IMR-90 (cell line): ENCODE results near the gene TRMT11. TPM values are rescaled to one million over a fixed set of nuclear protein-coding genes. Genes with fewer than 3 reads are reported as not detected.

Experiments used
- ATAC-seq: fragments of 200-7000 bp; cut with Tn5 transposase; 2 replicates; pipeline ENCODE4 v1.9.1; 2020; ENCODE audit warnings: low read depth, mild to moderate bottlenecking, moderate library complexity
- BruUV-seq: library from RNA; stranded (reverse); fragments of 400-500 nt; replicated peaks from 2 replicates; lab custom pipeline; 2021; lab: Mats Ljungman, UMichigan
- CTCF ChIA-PET: fragments of 300-600 bp; formaldehyde crosslinking; extraction: SDS; loops from one replicate; lab custom pipeline; 2021; ENCODE audit warnings: antibody characterized with exemption; lab: Yijun Ruan, JAX
- POLR2A ChIA-PET: fragments of 300-600 bp; sonication (Branson Sonifier 250); formaldehyde crosslinking; loops from one replicate; lab custom pipeline; 2022; ENCODE audit warnings: antibody characterized with exemption; ENCODE audit not compliant: unreplicated experiment; lab: Charles Lee
- DNase-seq: peaks from one replicate; pipeline ENCODE4 v3.0.0; 2013
- H2AFZ ChIP-seq: replicated peaks from 2 replicates; pipeline ENCODE3; 2013; ENCODE audit warnings: low read length, mild to moderate bottlenecking; ENCODE audit not compliant: poor library complexity
- H2AK5ac ChIP-seq: 2 replicates; pipeline ENCODE4 v1.6.1; 2013; ENCODE audit warnings: low read depth, low read length, inconsistent platforms
- H2AK9ac ChIP-seq: replicated peaks from 2 replicates; pipeline ENCODE3; 2013; ENCODE audit warnings: mild to moderate bottlenecking, low read depth, low read length, moderate library complexity; ENCODE audit not compliant: poor library complexity
- H2BK120ac ChIP-seq: 2 replicates; pipeline ENCODE4 v1.6.1; 2013; ENCODE audit warnings: low read depth, low read length, inconsistent platforms
- H2BK15ac ChIP-seq: 3 replicates; pipeline ENCODE4 v1.6.1; 2013; ENCODE audit warnings: low read depth, low read length, inconsistent platforms
- H2BK20ac ChIP-seq: 2 replicates; pipeline ENCODE4 v1.6.1; 2013; ENCODE audit warnings: low read depth, mild to moderate bottlenecking, inconsistent platforms, low read length, moderate library complexity
- H2BK5ac ChIP-seq: 2 replicates; pipeline ENCODE4 v1.6.1; 2013; ENCODE audit warnings: mild to moderate bottlenecking, low read depth, low read length, inconsistent platforms; ENCODE audit not compliant: poor library complexity, severe bottlenecking
- H3K14ac ChIP-seq: replicated peaks from 2 replicates; pipeline ENCODE4 v1.6.1; 2013; ENCODE audit warnings: low read depth, low read length, inconsistent platforms
- H3K18ac ChIP-seq: 2 replicates; pipeline ENCODE4 v1.6.1; 2013; ENCODE audit warnings: low read depth, low read length, control low read depth
- H3K23ac ChIP-seq: 2 replicates; pipeline ENCODE4 v1.6.1; 2013; ENCODE audit warnings: low read depth, low read length, inconsistent platforms
- H3K27ac ChIP-seq: 2 replicates; pipeline ENCODE4 v1.5.1; 2013; ENCODE audit warnings: mild to moderate bottlenecking, control low read depth, low read length; ENCODE audit not compliant: insufficient read depth
- H3K27me3 ChIP-seq: 2 replicates; pipeline ENCODE4 v1.6.1; 2013; ENCODE audit warnings: low read length; ENCODE audit not compliant: control insufficient read depth, insufficient read depth
- H3K36me3 ChIP-seq: 2 replicates; pipeline ENCODE4 v1.6.1; 2013; ENCODE audit warnings: low read length, mixed read lengths; ENCODE audit not compliant: control insufficient read depth, insufficient read depth
- H3K4ac ChIP-seq: 2 replicates; pipeline ENCODE4 v1.6.1; 2013; ENCODE audit warnings: low read depth, low read length, inconsistent platforms
- H3K4me1 ChIP-seq: 2 replicates; pipeline ENCODE4 v1.6.1; 2013; ENCODE audit warnings: low read length, mixed read lengths; ENCODE audit not compliant: control insufficient read depth, insufficient read depth
- H3K4me2 ChIP-seq: 2 replicates; pipeline ENCODE4 v1.6.1; 2013; ENCODE audit warnings: low read depth, mild to moderate bottlenecking, control low read depth, low read length, moderate library complexity
- H3K4me3 ChIP-seq: 2 replicates; pipeline ENCODE4 v1.5.1; 2013; ENCODE audit warnings: low read depth, mild to moderate bottlenecking, control low read depth, low read length, moderate library complexity; ENCODE audit not compliant: insufficient read depth
- H3K56ac ChIP-seq: 2 replicates; pipeline ENCODE4 v1.6.1; 2013; ENCODE audit warnings: low read length, inconsistent platforms; ENCODE audit not compliant: insufficient read depth; ENCODE audit errors: extremely low read depth
- H3K79me1 ChIP-seq, 2 experiments: 2 replicates each; pipeline ENCODE4 v1.6.1; 2013; ENCODE audit warnings: low read length in 2 of 2, inconsistent platforms in 1 of 2, low read depth in 1 of 2
- H3K9ac ChIP-seq: 2 replicates; pipeline ENCODE4 v1.6.1; 2013; ENCODE audit warnings: low read depth, low read length, control low read depth
- H3K9me1 ChIP-seq: 2 replicates; pipeline ENCODE4 v1.6.1; 2013; ENCODE audit warnings: low read length, inconsistent platforms; ENCODE audit not compliant: insufficient read depth
- H3K9me3 ChIP-seq: 2 replicates; pipeline ENCODE4 v1.6.1; 2013; ENCODE audit warnings: low read length; ENCODE audit not compliant: control insufficient read depth, insufficient read depth
- H4K20me1 ChIP-seq: 2 replicates; pipeline ENCODE4 v1.6.1; 2013; ENCODE audit warnings: low read length, inconsistent platforms; ENCODE audit not compliant: insufficient read depth
- H4K5ac ChIP-seq: 2 replicates; pipeline ENCODE4 v1.6.1; 2013; ENCODE audit warnings: mild to moderate bottlenecking, low read depth, low read length, control low read depth
- H4K8ac ChIP-seq, 2 experiments: 2 replicates each; pipeline ENCODE4 v1.6.1; 2013; ENCODE audit warnings: low read depth in 2 of 2, low read length in 2 of 2, control low read depth in 1 of 2, inconsistent platforms in 1 of 2
- H4K91ac ChIP-seq: 2 replicates; pipeline ENCODE4 v1.6.1; 2013; ENCODE audit warnings: low read depth, low read length, inconsistent platforms; ENCODE audit not compliant: insufficient read depth
- BHLHE40 ChIP-seq: fragments of 150-350 bp; IDR thresholded peaks from 2 replicates; pipeline ENCODE4 v1.6.1; 2016; ENCODE audit warnings: mild to moderate bottlenecking, low read depth, low read length
- CEBPB ChIP-seq: IDR thresholded peaks from 2 replicates; pipeline ENCODE4 v1.6.1; 2012; ENCODE audit warnings: low read depth, low read length, improper control_type of control experiment
- CHD1 ChIP-seq: IDR thresholded peaks from 2 replicates; pipeline ENCODE4 v1.6.1; 2012; ENCODE audit warnings: low read depth, low read length, improper control_type of control experiment
- CTCF ChIP-seq: conservative IDR thresholded peaks from 2 replicates; pipeline ENCODE4 v1.5.1; 2012; ENCODE audit warnings: mild to moderate bottlenecking, low read depth, low read length, improper control_type of control experiment
- FOS ChIP-seq: fragments of 150-350 bp; IDR thresholded peaks from 2 replicates; pipeline ENCODE4 v1.6.1; 2016; ENCODE audit warnings: low read depth, low read length
- MAZ ChIP-seq: IDR thresholded peaks from 2 replicates; pipeline ENCODE4 v1.6.1; 2012; ENCODE audit warnings: low read depth, mild to moderate bottlenecking, low read length, improper control_type of control experiment, moderate library complexity, borderline replicate concordance
- MXI1 ChIP-seq: IDR thresholded peaks from 2 replicates; pipeline ENCODE4 v1.6.1; 2012; ENCODE audit warnings: low read depth, mild to moderate bottlenecking, low read length, moderate library complexity, borderline replicate concordance
- POLR2A ChIP-seq: IDR thresholded peaks from 2 replicates; pipeline ENCODE4 v1.6.1; 2012; ENCODE audit warnings: mild to moderate bottlenecking, low read depth, low read length
- RCOR1 ChIP-seq: IDR thresholded peaks from 2 replicates; pipeline ENCODE4 v1.6.1; 2012; ENCODE audit warnings: mild to moderate bottlenecking, low read length, improper control_type of control experiment; ENCODE audit not compliant: insufficient replicate concordance
- SMC3 ChIP-seq: fragments of 150-350 bp; IDR thresholded peaks from 2 replicates; pipeline ENCODE4 v1.6.1; 2016; ENCODE audit warnings: low read depth, mild to moderate bottlenecking, antibody characterized with exemption, low read length, moderate library complexity
- WGBS, 2 experiments: methylation state at CpG; one replicate each; pipeline versions ENCODE4 v1.1.5 to v1.1.7; 2013; ENCODE audit warnings: missing lambda C conversion rate in 2 of 2; ENCODE audit not compliant: insufficient read length in 1 of 2; ENCODE audit errors: extremely low coverage in 2 of 2; 5-methylcytosine and 5-hydroxymethylcytosine counted together
- dilution Hi-C: fragments of 300-500 bp; cut with HindIII; formaldehyde crosslinking; loops from one replicate; pipeline ENCODE4 v1.14.3; 2018; ENCODE audit warnings: low sequenced_read_pairs; ENCODE audit not compliant: unreplicated experiment
- in situ Hi-C: fragments of 300-500 bp; cut with MboI; formaldehyde crosslinking; loops from 3 replicates; pipeline ENCODE4 v1.14.3; 2019; ENCODE audit warnings: low sequenced_read_pairs, inconsistent platforms, mixed read lengths
- intact Hi-C: fragments of 100-400 bp; cut with micrococcal nuclease; formaldehyde crosslinking; loops from 2 replicates; pipeline ENCODE4 v1.10.0; 2022
- polyA plus RNA-seq, 3 experiments: library from polyadenylated mRNA; depleted of rRNA; stranded (reverse); fragments of >200 nt; gene quantifications; 2 replicates each; pipeline ENCODE4 v1.2.3, GENCODE V29; 2012; ENCODE audit warnings: low replicate concordance in 1 of 3
- total RNA-seq: library from RNA; depleted of rRNA; stranded (reverse); fragments of >200 nt; gene quantifications from 2 replicates; pipeline ENCODE4 v1.2.3, GENCODE V29; 2012

TRMT11 gene
- total and polyA plus RNA-seq, 2 of the 4 experiments (the other 2 are of a cell fraction): 14.3 to 19.0 TPM

GRCh38 chr6:126060400-126060799 lies 74.1 kb downstream of the TRMT11 start:
- no peak overlapping the region for H3K14ac ChIP-seq
- H3K79me1 ChIP-seq: no peaks in the 10 kb centered on the region
- ATAC-seq: no peak
- H4K20me1 ChIP-seq: no peaks in the 10 kb centered on the region
- H3K9ac ChIP-seq: no peak overlapping the region
- no peak overlapping the region for H2BK20ac ChIP-seq
- 0 out of 2 replicates have a peak, but pooled peaks cover 1% of the 10 kb centered on the region for H3K36me3 ChIP-seq
- dilution Hi-C loops (no loop called here), intact Hi-C loops (no loop called here), in situ Hi-C loops (no loop called here)
- H3K4me2 ChIP-seq: no peak overlapping the region
- H2AK9ac ChIP-seq: no peak overlapping the region
- no peak overlapping the region for H3K4me3 ChIP-seq
- CTCF ChIA-PET: no interaction called here
- no peak overlapping the region for H4K8ac ChIP-seq
- no peak overlapping the region for H3K23ac ChIP-seq
- no peak overlapping the region for H2BK5ac ChIP-seq
- no peak overlapping the region for H2BK15ac ChIP-seq
- WGBS, 2 experiments: no CpG with 5 or more reads among the region's 5 CpGs
- peaks cover 6% of the 10 kb centered on the region for H3K4me1 ChIP-seq
- no peaks in the 10 kb centered on the region for H3K9me3 ChIP-seq
- no peak overlapping the region for H2AK5ac ChIP-seq
- BruUV-seq: no TSS peak
- POLR2A ChIA-PET: no interaction called here
- H3K56ac ChIP-seq: no peak overlapping the region
- no peak overlapping the region for H3K27ac ChIP-seq
- peaks cover 6% of the 10 kb centered on the region; the same call in 1 of the 2 replicates for H3K9me1 ChIP-seq
- no peaks in the 10 kb centered on the region for H3K27me3 ChIP-seq
- no peak for DNase-seq
- H4K5ac ChIP-seq: no peak overlapping the region
- H2BK120ac ChIP-seq: no peak overlapping the region
- H2AFZ ChIP-seq: no peak overlapping the region
- no peak for TF ChIP-seq CTCF
- TF ChIP-seq POLR2A: no peak
- TF ChIP-seq RCOR1: no peak
- TF ChIP-seq CEBPB: no peak
- no peak for TF ChIP-seq SMC3
- no peak for TF ChIP-seq BHLHE40
- TF ChIP-seq MXI1: no peak
- TF ChIP-seq CHD1: no peak
- no peak for TF ChIP-seq MAZ
- TF ChIP-seq FOS: no peak
- no peak overlapping the region for H4K91ac ChIP-seq
- no peak overlapping the region for H3K4ac ChIP-seq
- H3K18ac ChIP-seq: no peak overlapping the region
